ENCODE results near the gene SLFNL1. TPM values are rescaled to one million over a fixed set of nuclear protein-coding genes. Genes with fewer than 3 reads are reported as not detected.

SLFNL1 gene
- total and polyA plus RNA-seq, 2 experiments from 2014 or later, result 0.14 to 0.29 TPM

DNA sequence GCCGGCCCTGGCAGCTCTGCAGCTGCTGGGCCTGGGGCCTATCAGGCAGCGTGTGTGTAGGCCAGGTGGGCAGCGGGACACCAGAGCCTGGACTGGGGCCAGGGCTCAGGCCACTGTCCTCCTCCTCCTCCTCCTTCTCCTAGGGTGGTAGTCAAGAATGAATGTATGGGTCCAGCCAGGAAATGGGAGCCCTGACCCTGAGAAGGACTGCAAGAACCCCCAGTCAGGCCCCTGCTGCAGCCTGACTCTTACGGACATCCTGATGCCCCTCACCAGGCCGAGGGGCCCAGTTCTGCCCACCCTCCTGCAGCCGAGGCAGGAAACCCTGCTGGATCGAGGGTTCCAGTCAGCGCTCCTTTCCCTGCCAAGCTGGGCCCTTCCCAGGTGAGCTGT, 3.5 kb downstream of the SLFNL1 start:
- Mint-ChIP-seq H3K27ac (no peak overlapping the region), H3K4me3 (no peak overlapping the region)

GRCh38 chr1:41017141-41018017, 4.1 kb downstream of the SLFNL1 start:
- no peak for ATAC-seq
- TF ChIP-seq, protein P1, sequence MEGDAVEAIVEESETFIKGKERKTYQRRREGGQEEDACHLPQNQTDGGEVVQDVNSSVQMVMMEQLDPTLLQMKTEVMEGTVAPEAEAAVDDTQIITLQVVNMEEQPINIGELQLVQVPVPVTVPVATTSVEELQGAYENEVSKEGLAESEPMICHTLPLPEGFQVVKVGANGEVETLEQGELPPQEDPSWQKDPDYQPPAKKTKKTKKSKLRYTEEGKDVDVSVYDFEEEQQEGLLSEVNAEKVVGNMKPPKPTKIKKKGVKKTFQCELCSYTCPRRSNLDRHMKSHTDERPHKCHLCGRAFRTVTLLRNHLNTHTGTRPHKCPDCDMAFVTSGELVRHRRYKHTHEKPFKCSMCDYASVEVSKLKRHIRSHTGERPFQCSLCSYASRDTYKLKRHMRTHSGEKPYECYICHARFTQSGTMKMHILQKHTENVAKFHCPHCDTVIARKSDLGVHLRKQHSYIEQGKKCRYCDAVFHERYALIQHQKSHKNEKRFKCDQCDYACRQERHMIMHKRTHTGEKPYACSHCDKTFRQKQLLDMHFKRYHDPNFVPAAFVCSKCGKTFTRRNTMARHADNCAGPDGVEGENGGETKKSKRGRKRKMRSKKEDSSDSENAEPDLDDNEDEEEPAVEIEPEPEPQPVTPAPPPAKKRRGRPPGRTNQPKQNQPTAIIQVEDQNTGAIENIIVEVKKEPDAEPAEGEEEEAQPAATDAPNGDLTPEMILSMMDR (conservative IDR thresholded peaks at IDR 0.05; ENCODE audit: low read depth in 2 of 2), result no peak
- TF ChIP-seq, protein P2, sequence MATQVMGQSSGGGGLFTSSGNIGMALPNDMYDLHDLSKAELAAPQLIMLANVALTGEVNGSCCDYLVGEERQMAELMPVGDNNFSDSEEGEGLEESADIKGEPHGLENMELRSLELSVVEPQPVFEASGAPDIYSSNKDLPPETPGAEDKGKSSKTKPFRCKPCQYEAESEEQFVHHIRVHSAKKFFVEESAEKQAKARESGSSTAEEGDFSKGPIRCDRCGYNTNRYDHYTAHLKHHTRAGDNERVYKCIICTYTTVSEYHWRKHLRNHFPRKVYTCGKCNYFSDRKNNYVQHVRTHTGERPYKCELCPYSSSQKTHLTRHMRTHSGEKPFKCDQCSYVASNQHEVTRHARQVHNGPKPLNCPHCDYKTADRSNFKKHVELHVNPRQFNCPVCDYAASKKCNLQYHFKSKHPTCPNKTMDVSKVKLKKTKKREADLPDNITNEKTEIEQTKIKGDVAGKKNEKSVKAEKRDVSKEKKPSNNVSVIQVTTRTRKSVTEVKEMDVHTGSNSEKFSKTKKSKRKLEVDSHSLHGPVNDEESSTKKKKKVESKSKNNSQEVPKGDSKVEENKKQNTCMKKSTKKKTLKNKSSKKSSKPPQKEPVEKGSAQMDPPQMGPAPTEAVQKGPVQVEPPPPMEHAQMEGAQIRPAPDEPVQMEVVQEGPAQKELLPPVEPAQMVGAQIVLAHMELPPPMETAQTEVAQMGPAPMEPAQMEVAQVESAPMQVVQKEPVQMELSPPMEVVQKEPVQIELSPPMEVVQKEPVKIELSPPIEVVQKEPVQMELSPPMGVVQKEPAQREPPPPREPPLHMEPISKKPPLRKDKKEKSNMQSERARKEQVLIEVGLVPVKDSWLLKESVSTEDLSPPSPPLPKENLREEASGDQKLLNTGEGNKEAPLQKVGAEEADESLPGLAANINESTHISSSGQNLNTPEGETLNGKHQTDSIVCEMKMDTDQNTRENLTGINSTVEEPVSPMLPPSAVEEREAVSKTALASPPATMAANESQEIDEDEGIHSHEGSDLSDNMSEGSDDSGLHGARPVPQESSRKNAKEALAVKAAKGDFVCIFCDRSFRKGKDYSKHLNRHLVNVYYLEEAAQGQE (IDR thresholded peaks at IDR 0.05; ENCODE audit: unreplicated experiment), result no peak
- TF ChIP-seq ZNF331 (CRISPR knock-in tag; IDR thresholded peaks at IDR 0.05; ENCODE audit: low read depth) (no peak), CREB1 (CRISPR knock-in tag; IDR thresholded peaks at IDR 0.05; ENCODE audit: low read depth) (no peak), POLR2AphosphoS5 (IDR thresholded peaks at IDR 0.05; ENCODE audit: low read depth) (no peak), EZH2 (IDR thresholded peaks at IDR 0.05; ENCODE audit: low read depth, unreplicated experiment) (no peak)
- TF ChIP-seq, protein P3, sequence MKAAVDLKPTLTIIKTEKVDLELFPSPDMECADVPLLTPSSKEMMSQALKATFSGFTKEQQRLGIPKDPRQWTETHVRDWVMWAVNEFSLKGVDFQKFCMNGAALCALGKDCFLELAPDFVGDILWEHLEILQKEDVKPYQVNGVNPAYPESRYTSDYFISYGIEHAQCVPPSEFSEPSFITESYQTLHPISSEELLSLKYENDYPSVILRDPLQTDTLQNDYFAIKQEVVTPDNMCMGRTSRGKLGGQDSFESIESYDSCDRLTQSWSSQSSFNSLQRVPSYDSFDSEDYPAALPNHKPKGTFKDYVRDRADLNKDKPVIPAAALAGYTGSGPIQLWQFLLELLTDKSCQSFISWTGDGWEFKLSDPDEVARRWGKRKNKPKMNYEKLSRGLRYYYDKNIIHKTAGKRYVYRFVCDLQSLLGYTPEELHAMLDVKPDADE (IDR thresholded peaks at IDR 0.05), result no peak

More for the DNA sequence above, 3.5 kb downstream of the SLFNL1 start:
- no peak overlapping the region for H3K27ac ChIP-seq (ENCODE audit: low read depth)
- no peaks in the 10 kb centered on the region; the same call in 1 of the 2 replicates for H3K36me3 ChIP-seq (ENCODE audit: insufficient read depth)
- ATAC-seq (no peak), DNase-seq (ENCODE audit: low spot score) (no peak)
- peaks cover 7% of the 10 kb centered on the region; the same call in 1 of the 2 replicates for H3K4me1 ChIP-seq (ENCODE audit: insufficient read depth)
- no peak for TF ChIP-seq EZH2 (IDR thresholded peaks at IDR 0.05; ENCODE audit: low read depth, unreplicated experiment)
- no peak for TF ChIP-seq ZNF114 (CRISPR knock-in tag; IDR thresholded peaks at IDR 0.05)
- no peak for TF ChIP-seq NANOG (IDR thresholded peaks at IDR 0.05; ENCODE audit: borderline replicate concordance)
- TF ChIP-seq, protein P1 (conservative IDR thresholded peaks at IDR 0.05; ENCODE audit: low read depth in 2 of 2), result no peak
- TF ChIP-seq ZNF331 (CRISPR knock-in tag; IDR thresholded peaks at IDR 0.05; ENCODE audit: low read depth), result no peak
- Mint-ChIP-seq H3K36me3 (ENCODE audit: low read depth) (peaks cover 39% of the 10 kb centered on the region), H3K27me3 (ENCODE audit: insufficient read depth, low read depth, poor library complexity) (peaks cover 46% of the 10 kb centered on the region), H3K4me1 (peaks cover 24% of the 10 kb centered on the region), H3K9me3 (no peaks in the 10 kb centered on the region; the same call in 2 of the 3 replicates)
- H3K9me2 ChIP-seq (ENCODE audit: insufficient read depth), result no peaks in the 10 kb centered on the region
- no peak overlapping the region for H3K4me3 ChIP-seq
- H3K4me2 ChIP-seq, result no peak overlapping the region
- no peaks in the 10 kb centered on the region for H3K79me2 ChIP-seq (replicated peaks; ENCODE audit: insufficient read depth)
- peaks cover 4% of the 10 kb centered on the region; the same call in 1 of the 2 replicates for H4K20me1 ChIP-seq (replicated peaks; ENCODE audit: insufficient read depth)
- peaks cover 5% of the 10 kb centered on the region; the same call in 1 of the 2 replicates for H3K27me3 ChIP-seq (ENCODE audit: insufficient read depth)
- H3F3A ChIP-seq (replicated peaks; ENCODE audit: low read depth), result peaks cover 3% of the 10 kb centered on the region; the same call in 1 of the 2 replicates
- H2AFZ ChIP-seq, result no peak overlapping the region

More at GRCh38 chr1:41017141-41018017, 4.1 kb downstream of the SLFNL1 start:
- Histone ChIP-seq H3K4me1 (ENCODE audit: insufficient read depth) (peaks cover 7% of the 10 kb centered on the region; the same call in 1 of the 2 replicates), H3K79me2 (replicated peaks; ENCODE audit: insufficient read depth) (no peaks in the 10 kb centered on the region), H4K20me1 (replicated peaks; ENCODE audit: insufficient read depth) (peaks cover 9% of the 10 kb centered on the region; the same call in 1 of the 2 replicates), H3K9me2 (ENCODE audit: insufficient read depth) (no peaks in the 10 kb centered on the region), H3K27ac (ENCODE audit: low read depth) (no peak overlapping the region), H3K4me2 (no peak overlapping the region), H3K36me3 (ENCODE audit: insufficient read depth) (peaks cover 5% of the 10 kb centered on the region; the same call in 1 of the 2 replicates), H3K27me3 (ENCODE audit: insufficient read depth) (no peaks in the 10 kb centered on the region), H3K4me3 (no peak overlapping the region), H2AFZ (no peak overlapping the region), H3F3A (replicated peaks; ENCODE audit: low read depth) (peaks cover 3% of the 10 kb centered on the region; the same call in 1 of the 2 replicates)
- peaks cover 44% of the 10 kb centered on the region for H3K36me3 Mint-ChIP-seq (ENCODE audit: low read depth)
- peaks cover 44% of the 10 kb centered on the region for H3K27me3 Mint-ChIP-seq (ENCODE audit: insufficient read depth, low read depth, poor library complexity)
- no peak overlapping the region for H3K27ac Mint-ChIP-seq
- H3K4me3 Mint-ChIP-seq, result no peak overlapping the region
- H3K4me1 Mint-ChIP-seq, result peaks cover 24% of the 10 kb centered on the region
- H3K9me3 Mint-ChIP-seq, result no peaks in the 10 kb centered on the region; the same call in 2 of the 3 replicates
- no peak for DNase-seq (ENCODE audit: low spot score)

Data from GM23338 (cell line).